Measurements from ENCODE around the gene RNF7.

RNF7 gene

DNA sequence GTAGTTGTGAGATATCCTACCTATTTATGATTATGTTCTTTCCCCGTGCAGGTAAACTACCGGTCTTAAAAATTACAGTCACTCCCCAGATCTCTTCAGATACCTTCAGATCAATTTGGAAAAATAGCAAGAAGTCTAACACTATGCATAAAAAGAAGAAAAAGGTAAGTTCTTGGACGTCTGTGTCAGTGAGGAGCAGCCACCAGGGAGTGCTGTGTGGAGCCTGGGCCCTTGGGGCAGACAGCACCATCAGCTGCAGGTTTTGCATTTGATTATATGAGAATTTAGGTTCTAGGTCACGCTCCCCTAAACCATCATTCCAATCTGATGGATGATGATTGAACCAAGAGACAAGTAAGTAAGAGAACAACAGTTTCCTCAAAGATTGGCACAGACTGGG lies 8.9 kb upstream of the RNF7 start:
- in situ Hi-C loops (cut with HindIII; ENCODE audit: low sequenced_read_pairs) = no loop called here
- TF ChIP-seq, protein P1, sequence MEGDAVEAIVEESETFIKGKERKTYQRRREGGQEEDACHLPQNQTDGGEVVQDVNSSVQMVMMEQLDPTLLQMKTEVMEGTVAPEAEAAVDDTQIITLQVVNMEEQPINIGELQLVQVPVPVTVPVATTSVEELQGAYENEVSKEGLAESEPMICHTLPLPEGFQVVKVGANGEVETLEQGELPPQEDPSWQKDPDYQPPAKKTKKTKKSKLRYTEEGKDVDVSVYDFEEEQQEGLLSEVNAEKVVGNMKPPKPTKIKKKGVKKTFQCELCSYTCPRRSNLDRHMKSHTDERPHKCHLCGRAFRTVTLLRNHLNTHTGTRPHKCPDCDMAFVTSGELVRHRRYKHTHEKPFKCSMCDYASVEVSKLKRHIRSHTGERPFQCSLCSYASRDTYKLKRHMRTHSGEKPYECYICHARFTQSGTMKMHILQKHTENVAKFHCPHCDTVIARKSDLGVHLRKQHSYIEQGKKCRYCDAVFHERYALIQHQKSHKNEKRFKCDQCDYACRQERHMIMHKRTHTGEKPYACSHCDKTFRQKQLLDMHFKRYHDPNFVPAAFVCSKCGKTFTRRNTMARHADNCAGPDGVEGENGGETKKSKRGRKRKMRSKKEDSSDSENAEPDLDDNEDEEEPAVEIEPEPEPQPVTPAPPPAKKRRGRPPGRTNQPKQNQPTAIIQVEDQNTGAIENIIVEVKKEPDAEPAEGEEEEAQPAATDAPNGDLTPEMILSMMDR (IDR thresholded peaks at IDR 0.05; ENCODE audit: low read depth, low read length) = no peak
- DNase-seq (ENCODE audit: low read depth, low spot score) = no peak
- no peak overlapping the region for H3K4me3 ChIP-seq (ENCODE audit: low read depth, low read length)

DNA sequence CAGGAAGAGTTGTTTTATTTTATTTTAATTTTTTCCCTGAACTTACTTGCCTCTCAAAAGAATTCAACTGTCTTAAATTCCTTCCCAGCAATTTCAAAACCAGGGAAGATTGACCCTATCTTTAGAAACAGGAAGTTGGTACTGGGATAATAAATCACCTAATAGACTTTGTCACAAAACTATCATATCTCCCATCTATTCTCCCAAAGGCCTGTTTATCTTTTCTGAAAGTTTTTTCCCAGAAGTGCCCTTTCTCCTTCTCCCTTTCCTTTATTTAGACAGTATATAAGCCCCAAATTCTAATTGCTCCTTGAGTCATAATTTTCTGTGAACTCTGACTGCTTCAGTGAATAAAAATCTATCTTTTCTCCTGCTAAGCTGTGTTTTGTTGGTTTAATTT lies 2.9 kb upstream of the RNF7 start:
- in situ Hi-C loops (cut with HindIII; ENCODE audit: low sequenced_read_pairs) = no loop called here
- H3K4me3 ChIP-seq (ENCODE audit: low read depth, low read length) = no peak overlapping the region
- DNase-seq (ENCODE audit: low read depth, low spot score) = no peak
- TF ChIP-seq, protein P1 (IDR thresholded peaks at IDR 0.05; ENCODE audit: low read depth, low read length) = no peak

DNA sequence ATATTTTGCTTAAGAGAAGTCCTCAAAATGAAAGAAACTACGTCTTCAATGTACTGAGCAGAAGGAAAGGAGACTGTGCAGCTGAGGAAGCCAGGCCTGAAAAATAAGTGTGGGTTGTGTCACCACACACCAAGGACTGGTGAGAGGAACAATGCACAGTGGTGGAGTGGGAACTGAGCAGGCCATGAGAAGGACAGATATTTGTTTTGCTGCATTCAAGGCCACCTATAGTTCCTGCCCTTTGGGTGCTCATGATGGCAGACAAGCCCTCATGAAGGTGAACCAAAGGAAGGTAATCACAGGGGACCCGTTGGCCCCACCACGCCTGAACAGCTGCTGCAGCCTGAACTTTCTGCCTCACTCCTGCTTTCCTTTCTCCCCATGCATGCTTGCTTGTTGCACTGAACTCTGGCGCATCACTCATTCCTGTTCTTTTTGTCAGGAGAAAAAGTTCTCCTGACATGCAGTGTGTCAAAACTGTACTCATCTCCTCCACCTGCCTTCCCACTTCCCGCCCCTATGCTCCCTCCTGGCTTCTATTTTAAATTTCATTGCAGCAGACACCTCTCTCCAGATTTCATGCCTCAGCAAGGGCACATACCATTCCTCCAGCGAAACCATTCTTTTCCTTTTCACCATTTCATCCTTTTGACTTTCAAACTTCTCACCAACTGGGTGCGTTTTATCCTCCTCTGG lies 2.2 kb upstream of the RNF7 start:
- TF ChIP-seq, protein P1 (IDR thresholded peaks at IDR 0.05; ENCODE audit: low read depth, low read length) = no peak
- in situ Hi-C loops (cut with HindIII; ENCODE audit: low sequenced_read_pairs) = no loop called here
- H3K4me3 ChIP-seq (ENCODE audit: low read depth, low read length) = no peak overlapping the region
- DNase-seq (ENCODE audit: low read depth, low spot score) = no peak

DNA sequence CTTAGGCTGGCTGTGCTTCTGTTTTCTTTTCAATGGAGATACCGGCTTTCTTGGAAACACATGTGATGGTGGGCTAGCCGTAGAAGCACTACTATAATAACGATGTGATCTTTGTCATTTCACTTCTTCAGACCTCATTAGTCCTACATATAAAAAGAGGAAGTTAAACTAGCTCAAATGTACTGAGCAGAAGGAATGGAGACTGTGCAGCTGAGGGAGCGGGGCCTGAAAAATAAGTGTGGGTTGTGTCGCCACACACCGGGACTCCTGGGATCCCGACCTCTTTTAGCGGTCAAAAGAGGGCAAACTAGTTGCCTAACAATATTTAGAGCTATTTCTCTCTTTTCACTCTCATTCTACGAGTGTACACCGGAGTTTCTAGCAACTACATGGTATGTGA lies 1.0 kb upstream of the RNF7 start:
- in situ Hi-C loops (cut with HindIII; ENCODE audit: low sequenced_read_pairs) = no loop called here
- no peak overlapping the region for H3K4me3 ChIP-seq (ENCODE audit: low read depth, low read length)
- no peak for DNase-seq (ENCODE audit: low read depth, low spot score)
- TF ChIP-seq, protein P1 (IDR thresholded peaks at IDR 0.05; ENCODE audit: low read depth, low read length) = no peak

DNA sequence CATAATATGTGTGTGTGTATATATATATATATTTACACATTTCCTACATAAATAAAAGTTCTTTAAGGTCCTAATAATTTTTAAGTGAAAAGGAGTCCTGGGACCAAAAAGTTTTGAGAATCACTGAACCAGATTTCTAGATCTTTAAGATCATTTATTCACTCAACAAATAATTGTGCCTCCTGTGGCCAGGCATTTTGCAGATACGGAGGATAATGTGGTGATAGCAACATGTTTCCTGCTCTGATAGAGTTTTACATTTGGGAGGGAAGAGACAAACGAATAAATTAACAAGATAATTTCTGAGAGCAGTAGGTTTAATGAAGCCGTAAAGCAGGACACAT lies 448 bp upstream of the RNF7 start:
- TF ChIP-seq, protein P1 (IDR thresholded peaks at IDR 0.05; ENCODE audit: low read depth, low read length) = no peak
- in situ Hi-C loops (cut with HindIII; ENCODE audit: low sequenced_read_pairs) = no loop called here
- peak overlapping the region; percentile 39 for H3K4me3 ChIP-seq (ENCODE audit: low read depth, low read length)
- DNase-seq (ENCODE audit: low read depth, low spot score) = no peak

DNA sequence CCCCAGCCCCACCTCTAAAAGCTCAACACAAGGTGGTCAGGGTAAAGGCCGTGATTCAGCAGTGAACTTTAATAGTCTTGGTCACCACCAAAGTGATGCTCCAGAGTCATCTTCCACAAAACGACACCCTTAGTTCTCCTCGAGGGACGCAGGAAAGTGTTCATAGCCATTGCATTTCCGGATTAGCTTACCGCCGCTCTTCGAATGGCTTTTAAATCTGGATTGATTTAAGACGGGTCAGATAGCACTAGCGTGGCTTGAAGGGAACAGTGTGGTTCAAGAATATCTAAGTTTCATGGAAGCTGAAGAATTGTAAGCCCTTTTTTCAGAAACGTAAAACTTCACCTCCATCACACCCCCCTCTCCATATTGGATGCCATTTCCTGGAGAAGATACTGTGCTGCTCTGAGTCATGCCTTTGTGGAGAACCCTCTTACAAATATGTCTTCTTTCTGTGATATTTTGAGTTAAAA lies 829 bp downstream of the RNF7 start:
- peak; percentile 63 for DNase-seq (ENCODE audit: low read depth, low spot score)
- in situ Hi-C loops (cut with HindIII; ENCODE audit: low sequenced_read_pairs) = no loop called here
- TF ChIP-seq, protein P1 (IDR thresholded peaks at IDR 0.05; ENCODE audit: low read depth, low read length) = no peak
- peak overlapping the region; percentile 87 for H3K4me3 ChIP-seq (ENCODE audit: low read depth, low read length)
